WTC11 (cell line): ENCODE measurements around the gene ASCC3.

Experiments
- CTCF ChIP-seq: fragments of 200-600 bp; IDR thresholded peaks from 2 replicates; pipeline ENCODE4 v1.8.0; 2022; ENCODE audit warnings: antibody characterized with exemption
- TF ChIP-seq, protein P1 (sequence below): sonication (generic); formaldehyde crosslinking; IDR thresholded peaks from 2 replicates; pipeline ENCODE4 v1.8.0; 2022; ENCODE audit warnings: mild to moderate bottlenecking, missing genetic modification reagents

DNA sequence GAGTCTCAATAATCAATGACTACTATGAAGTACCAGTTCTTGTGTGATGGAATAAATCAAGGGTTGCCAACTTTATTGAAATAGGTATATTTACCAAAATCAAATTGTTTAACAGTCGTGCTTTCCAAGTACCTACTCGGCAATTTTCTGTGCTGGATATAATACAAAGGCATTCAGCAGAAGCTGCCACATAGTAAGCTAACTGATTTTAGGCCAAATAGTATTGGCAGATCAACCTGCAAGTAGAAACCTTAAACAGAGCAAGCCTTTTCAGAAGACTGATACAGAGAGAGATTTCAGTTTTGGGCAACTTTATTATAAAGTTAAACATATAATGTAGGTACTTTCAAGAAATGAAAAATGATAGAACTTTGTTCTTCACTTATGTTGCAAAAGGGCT is 174.6 kb downstream of the ASCC3 start:
- no peak for TF ChIP-seq CTCF
- TF ChIP-seq, protein P1, sequence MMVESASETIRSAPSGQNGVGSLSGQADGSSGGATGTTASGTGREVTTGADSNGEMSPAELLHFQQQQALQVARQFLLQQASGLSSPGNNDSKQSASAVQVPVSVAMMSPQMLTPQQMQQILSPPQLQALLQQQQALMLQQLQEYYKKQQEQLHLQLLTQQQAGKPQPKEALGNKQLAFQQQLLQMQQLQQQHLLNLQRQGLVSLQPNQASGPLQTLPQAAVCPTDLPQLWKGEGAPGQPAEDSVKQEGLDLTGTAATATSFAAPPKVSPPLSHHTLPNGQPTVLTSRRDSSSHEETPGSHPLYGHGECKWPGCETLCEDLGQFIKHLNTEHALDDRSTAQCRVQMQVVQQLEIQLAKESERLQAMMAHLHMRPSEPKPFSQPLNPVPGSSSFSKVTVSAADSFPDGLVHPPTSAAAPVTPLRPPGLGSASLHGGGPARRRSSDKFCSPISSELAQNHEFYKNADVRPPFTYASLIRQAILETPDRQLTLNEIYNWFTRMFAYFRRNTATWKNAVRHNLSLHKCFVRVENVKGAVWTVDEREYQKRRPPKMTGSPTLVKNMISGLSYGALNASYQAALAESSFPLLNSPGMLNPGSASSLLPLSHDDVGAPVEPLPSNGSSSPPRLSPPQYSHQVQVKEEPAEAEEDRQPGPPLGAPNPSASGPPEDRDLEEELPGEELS (CRISPR knock-in tag) = no peak
